MV-4-11 (cell line): ENCODE measurements around the gene ENTPD7.
"Not testable (repeated sequence)": the region's sequence is repeated elsewhere in the genome, so short reads cannot be mapped to it uniquely, and the experiment has no call there.

Experiments used
- DNase-seq: peaks from one replicate; lab custom pipeline; 2025; lab: John Stamatoyannopoulos, UW

Gene ENTPD7

GRCh38 chr10:99689461-99689860 lies 30.2 kb downstream of the ENTPD7 start:
- no peak for DNase-seq

- no peak for DNase-seq
Measured at GRCh38 chr10:99693933-99694583, 34.7 kb downstream of the ENTPD7 start.

GRCh38 chr10:99695761-99696160 lies 36.5 kb downstream of the ENTPD7 start:
- no peak for DNase-seq

GRCh38 chr10:99698504-99699080 lies 39.3 kb downstream of the ENTPD7 start:
- DNase-seq = no peak

GRCh38 chr10:99700649-99701048 lies 41.3 kb downstream of the ENTPD7 start:
- DNase-seq = peak; percentile 66

- DNase-seq = no peak
Measured at GRCh38 chr10:99708428-99709012, 49.2 kb downstream of the ENTPD7 start.

GRCh38 chr10:99709480-99710229 lies 50.3 kb downstream of the ENTPD7 start:
- DNase-seq = peak; percentile 21

- peak; percentile 81 for DNase-seq
Measured at GRCh38 chr10:99711129-99711719, 51.9 kb downstream of the ENTPD7 start.

GRCh38 chr10:99714446-99714845 lies 55.1 kb downstream of the ENTPD7 start:
- no peak for DNase-seq

- no peak for DNase-seq
Measured at GRCh38 chr10:99720387-99720786, 61.1 kb downstream of the ENTPD7 start.

- no peak for DNase-seq
Measured at GRCh38 chr10:99730026-99730425, 70.7 kb downstream of the ENTPD7 start.

- DNase-seq = peak; percentile 34
Measured at GRCh38 chr10:99731306-99732032, 72.2 kb downstream of the ENTPD7 start.

- DNase-seq = peak; percentile 93
Measured at GRCh38 chr10:99732033-99732842, 72.9 kb downstream of the ENTPD7 start, which contains the start of the genes COX15 and CUTC. TSS of gene COX15 (minus strand) at chr10:99732127. CDS start at chr10:99732049, 78 bp downstream. TSS of gene CUTC (plus strand) at chr10:99732234. CDS start at chr10:99732349, 115 bp downstream.

- no peak for DNase-seq
Measured at GRCh38 chr10:99733366-99733765, 74.1 kb downstream of the ENTPD7 start.

GRCh38 chr10:99734111-99734510 lies 74.8 kb downstream of the ENTPD7 start:
- DNase-seq = not testable (repeated sequence)

GRCh38 chr10:99740260-99740659 lies 81.0 kb downstream of the ENTPD7 start:
- no peak for DNase-seq

- no peak for DNase-seq
Measured at GRCh38 chr10:99740933-99741559, 81.7 kb downstream of the ENTPD7 start.

- no peak for DNase-seq
Measured at GRCh38 chr10:99742254-99742653, 82.9 kb downstream of the ENTPD7 start.

GRCh38 chr10:99742701-99743100 lies 83.4 kb downstream of the ENTPD7 start:
- DNase-seq = no peak

- peak; percentile 9 for DNase-seq
Measured at GRCh38 chr10:99743841-99744240, 84.5 kb downstream of the ENTPD7 start.
